ENCODE measurements around the gene OR2T35. TPM values are rescaled to one million over a fixed set of nuclear protein-coding genes. Genes with fewer than 3 reads are reported as not detected.
"Not testable (repeated sequence)": the region's sequence is repeated elsewhere in the genome, so short reads cannot be mapped to it uniquely, and the experiment has no call there.

OR2T35 gene
- total RNA-seq, 2 donors from 2014 or later, result not detected

- ATAC-seq; DNase-seq (ENCODE audit: low spot score in 2 of 2); H3K9me3 Mint-ChIP-seq; H3K36me3 Mint-ChIP-seq; H3K27ac Mint-ChIP-seq: not testable (repeated sequence)
Measured at GRCh38 chr1:248634991-248635390, 10.1 kb downstream of the OR2T35 start, which contains the start of gene OR2T11. OR2T11 (minus strand) TSS chr1:248635091; CDS start chr1:248627128, 7,963 bp downstream.

GRCh38 chr1:248631354-248632008 lies 13.6 kb downstream of the OR2T35 start:
- DNase-seq (ENCODE audit: low spot score in 2 of 2), result no peak
- H3K27ac Mint-ChIP-seq, result no peak overlapping the region
- no peaks in the 10 kb centered on the region for H3K36me3 Mint-ChIP-seq
- ATAC-seq, result no peak
- H3K9me3 Mint-ChIP-seq, result no peaks in the 10 kb centered on the region

- ATAC-seq (no peak), DNase-seq (ENCODE audit: low spot score in 2 of 2) (no peak)
- Mint-ChIP-seq H3K36me3 (no peaks in the 10 kb centered on the region), H3K27ac (no peak overlapping the region), H3K9me3 (no peaks in the 10 kb centered on the region)
Measured at GRCh38 chr1:248630551-248630950, 14.5 kb downstream of the OR2T35 start.

GRCh38 chr1:248627971-248628844 lies 16.9 kb downstream of the OR2T35 start:
- H3K9me3 Mint-ChIP-seq, result no peaks in the 10 kb centered on the region
- no peak for DNase-seq (ENCODE audit: low spot score in 2 of 2)
- no peak for ATAC-seq
- no peak overlapping the region for H3K27ac Mint-ChIP-seq
- no peaks in the 10 kb centered on the region for H3K36me3 Mint-ChIP-seq

GRCh38 chr1:248625971-248626370 lies 19.1 kb downstream of the OR2T35 start:
- DNase-seq (ENCODE audit: low spot score in 2 of 2), result no peak
- no peak overlapping the region for H3K27ac Mint-ChIP-seq
- H3K9me3 Mint-ChIP-seq, result no peaks in the 10 kb centered on the region
- no peaks in the 10 kb centered on the region for H3K36me3 Mint-ChIP-seq
- ATAC-seq, result no peak

DNA sequence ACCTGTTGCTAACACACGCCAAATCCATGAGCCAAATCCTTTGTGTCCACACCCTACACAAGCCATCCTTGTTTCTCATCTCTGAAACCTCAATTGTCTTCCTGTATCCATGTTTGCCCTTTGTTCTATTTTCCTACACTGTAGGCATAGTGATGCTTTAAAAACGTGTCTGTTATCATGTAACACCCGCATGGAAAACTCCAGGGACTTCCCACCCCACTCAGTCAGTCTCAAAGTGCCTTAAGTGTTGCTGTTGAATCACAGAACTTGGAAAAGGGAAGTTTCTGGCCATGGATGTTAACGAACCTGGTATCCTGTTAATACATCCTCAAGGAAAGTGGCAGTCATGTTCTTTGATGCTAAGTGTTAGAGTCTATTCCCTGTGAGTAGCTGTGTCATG lies 19.9 kb downstream of the OR2T35 start:
- Mint-ChIP-seq H3K36me3 (no peaks in the 10 kb centered on the region), H3K9me3 (no peaks in the 10 kb centered on the region), H3K27ac (no peak overlapping the region)
- ATAC-seq (no peak), DNase-seq (ENCODE audit: low spot score in 2 of 2) (no peak)

DNA sequence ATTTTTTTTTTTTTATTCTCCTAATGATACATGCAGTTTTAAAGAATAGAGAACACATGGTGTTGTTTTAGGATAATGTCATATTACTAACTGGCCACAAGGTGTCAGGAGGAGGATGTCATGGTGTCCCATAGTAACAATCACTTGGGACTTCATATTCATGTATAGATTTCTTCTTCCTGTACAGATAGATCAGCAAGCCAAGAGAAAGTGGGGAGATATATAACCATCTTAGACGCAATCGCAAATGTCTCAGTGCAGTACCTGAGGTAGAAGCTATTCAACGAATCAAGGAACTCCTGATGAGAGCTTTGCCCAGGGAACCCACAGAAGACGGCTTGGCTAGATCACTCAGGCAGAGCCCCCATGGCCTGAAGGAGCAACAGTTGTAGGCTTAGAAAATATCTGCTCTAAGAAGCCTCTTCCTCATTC lies 22.5 kb downstream of the OR2T35 start:
- Mint-ChIP-seq H3K36me3 (no peaks in the 10 kb centered on the region), H3K9me3 (no peaks in the 10 kb centered on the region), H3K27ac (no peak overlapping the region)
- ATAC-seq (peak; percentile 74 to 86), DNase-seq (ENCODE audit: low spot score in 2 of 2) (no peak)

- H3K9me3 Mint-ChIP-seq, result no peaks in the 10 kb centered on the region
- no peak for DNase-seq (ENCODE audit: low spot score in 2 of 2)
- no peaks in the 10 kb centered on the region for H3K36me3 Mint-ChIP-seq
- no peak for ATAC-seq
- H3K27ac Mint-ChIP-seq, result no peak overlapping the region
Measured at GRCh38 chr1:248621770-248622169, 23.3 kb downstream of the OR2T35 start.

DNA sequence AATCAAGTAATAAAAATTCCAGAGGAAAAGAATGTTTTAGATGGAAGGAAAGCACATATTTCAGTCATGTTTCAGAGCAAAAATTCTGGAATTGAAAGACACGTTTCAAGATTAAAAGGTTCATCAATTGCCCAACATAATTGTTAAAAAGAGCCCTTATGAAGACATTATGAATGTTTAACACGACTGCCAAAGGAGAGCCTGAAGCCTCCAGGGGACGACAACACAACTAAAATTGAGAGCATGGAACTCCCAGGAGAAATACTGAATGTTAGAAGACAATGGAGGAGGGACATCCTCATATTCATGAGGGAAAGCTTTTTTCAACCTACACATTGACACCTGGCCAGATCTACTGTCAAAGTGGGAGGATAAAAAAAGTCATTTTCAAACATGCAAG lies 26.2 kb downstream of the OR2T35 start:
- ATAC-seq (peak in 1 of 2 donors; percentile 57), DNase-seq (ENCODE audit: low spot score in 2 of 2) (peak in 1 of 2 donors; percentile 63)
- peaks cover 0 to 9% of the 10 kb centered on the region in 2 donors for H3K36me3 Mint-ChIP-seq
- H3K27ac Mint-ChIP-seq, result no peak overlapping the region
- H3K9me3 Mint-ChIP-seq, result no peaks in the 10 kb centered on the region

DNA sequence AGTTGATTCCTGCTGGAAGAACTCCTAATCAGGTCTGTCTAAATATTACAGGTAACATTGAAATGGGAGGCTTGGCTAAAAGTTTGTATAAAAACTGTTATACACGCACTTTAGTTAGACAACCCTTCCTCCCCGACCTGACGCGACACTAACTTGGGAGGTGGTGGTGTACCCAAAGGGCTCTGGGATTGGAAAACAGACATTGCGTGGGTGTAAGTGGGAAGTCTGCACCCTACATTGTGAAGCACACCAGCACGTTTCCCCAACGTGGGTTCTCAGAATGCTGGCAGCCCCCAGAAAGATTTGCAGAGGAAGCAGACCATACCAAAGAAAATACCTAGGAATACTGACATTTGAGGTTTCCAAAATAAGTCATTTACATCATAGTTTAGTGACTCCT lies 27.0 kb downstream of the OR2T35 start:
- Mint-ChIP-seq H3K36me3 (peaks cover 0 to 9% of the 10 kb centered on the region in 2 donors), H3K9me3 (no peaks in the 10 kb centered on the region), H3K27ac (no peak overlapping the region)
- DNase-seq (ENCODE audit: low spot score in 2 of 2) (no peak), ATAC-seq (no peak)

DNA sequence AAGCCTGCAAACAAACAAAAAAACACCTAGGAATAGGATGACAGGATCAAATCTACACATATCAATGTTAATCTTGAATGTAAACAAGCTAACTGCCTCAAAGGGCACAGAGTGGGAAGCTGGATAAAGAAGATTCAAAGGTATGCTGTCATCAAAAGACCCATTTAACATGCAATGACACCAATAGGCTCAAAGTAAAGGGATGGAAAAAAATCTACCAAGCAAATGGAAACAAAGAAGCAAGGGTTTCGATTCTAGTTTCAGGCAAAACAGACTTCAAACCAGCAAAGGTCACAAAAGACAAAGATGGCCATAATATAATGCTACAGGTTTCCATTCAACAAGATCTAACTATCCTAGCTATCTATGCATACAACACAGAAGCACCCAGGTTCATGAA lies 31.3 kb downstream of the OR2T35 start:
- Mint-ChIP-seq H3K9me3 (no peaks in the 10 kb centered on the region), H3K27ac (peak overlapping the region in 1 of 2 donors; percentile 74), H3K36me3 (peaks cover 0 to 9% of the 10 kb centered on the region in 2 donors)
- DNase-seq (ENCODE audit: low spot score in 2 of 2) (no peak), ATAC-seq (peak; percentile 82 to 86)

- Mint-ChIP-seq H3K9me3 (no peaks in the 10 kb centered on the region), H3K27ac (peak overlapping the region in 1 of 2 donors; percentile 49), H3K36me3 (peaks cover 0 to 9% of the 10 kb centered on the region in 2 donors)
- DNase-seq (ENCODE audit: low spot score in 2 of 2) (no peak), ATAC-seq (peak; percentile 56 to 81)
Measured at GRCh38 chr1:248611883-248612414, 33.1 kb downstream of the OR2T35 start.

DNA sequence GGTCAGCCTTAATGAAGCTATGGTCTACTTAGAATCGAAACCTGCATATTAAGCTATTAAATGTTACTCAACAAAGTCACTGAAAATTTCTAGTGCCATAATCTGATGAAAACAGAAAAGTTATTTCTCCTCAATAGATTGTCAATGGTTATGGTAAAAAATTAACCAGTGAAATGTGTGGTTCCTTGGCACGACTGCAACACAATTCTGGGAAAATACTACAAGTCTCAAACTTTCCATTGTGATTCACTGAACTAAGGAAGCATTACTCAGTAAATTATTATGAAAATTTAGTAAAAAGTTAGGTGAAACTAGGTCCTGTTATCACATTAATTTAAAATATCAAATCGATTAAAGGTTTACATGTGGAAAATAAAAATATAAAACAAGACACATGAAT lies 34.8 kb downstream of the OR2T35 start:
- no peak for DNase-seq (ENCODE audit: low spot score in 2 of 2)
- ATAC-seq, result no peak
- Mint-ChIP-seq H3K27ac (no peak overlapping the region), H3K36me3 (peaks cover 0 to 6% of the 10 kb centered on the region in 2 donors), H3K9me3 (no peaks in the 10 kb centered on the region)

GRCh38 chr1:248599396-248599795 lies 45.7 kb downstream of the OR2T35 start:
- Mint-ChIP-seq H3K36me3 (peaks cover 0 to 6% of the 10 kb centered on the region in 2 donors), H3K9me3 (peaks cover 5 to 9% of the 10 kb centered on the region in 2 donors), H3K27ac (no peak overlapping the region)
- ATAC-seq (no peak), DNase-seq (ENCODE audit: low spot score in 2 of 2) (no peak)

DNA sequence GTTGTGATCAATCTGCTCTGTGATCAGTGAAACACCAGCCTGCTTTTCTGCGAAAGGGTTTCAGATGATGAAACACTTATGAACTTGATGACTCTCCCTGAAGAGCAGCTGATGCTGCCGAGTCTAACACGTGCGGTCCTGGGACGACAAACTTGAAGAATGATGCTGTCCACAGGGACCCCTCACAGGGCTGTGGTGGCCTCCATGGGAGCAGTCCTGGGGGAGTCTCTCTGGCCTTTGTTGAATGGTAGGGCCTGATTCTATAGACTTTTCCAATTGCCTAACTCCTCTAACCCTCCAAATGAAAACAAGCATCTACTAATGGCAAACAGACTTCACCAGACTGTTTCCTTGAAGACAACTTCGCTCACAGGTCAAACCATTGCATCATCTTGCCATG lies 47.5 kb downstream of the OR2T35 start, which contains the start of gene OR2T10:
OR2T10 (minus strand) TSS at position 112 of the 400 bp plus-strand sequence. CDS start 3,932 bp downstream, outside the sequence.
- DNase-seq (ENCODE audit: low spot score in 2 of 2) (no peak), ATAC-seq (no peak)
- Mint-ChIP-seq H3K9me3 (peaks cover 5 to 10% of the 10 kb centered on the region in 2 donors), H3K27ac (peak within 1 kb of the TSS in 1 of 2 donors; percentile 72), H3K36me3 (peaks cover 0 to 5% of the 10 kb centered on the region in 2 donors)

DNA sequence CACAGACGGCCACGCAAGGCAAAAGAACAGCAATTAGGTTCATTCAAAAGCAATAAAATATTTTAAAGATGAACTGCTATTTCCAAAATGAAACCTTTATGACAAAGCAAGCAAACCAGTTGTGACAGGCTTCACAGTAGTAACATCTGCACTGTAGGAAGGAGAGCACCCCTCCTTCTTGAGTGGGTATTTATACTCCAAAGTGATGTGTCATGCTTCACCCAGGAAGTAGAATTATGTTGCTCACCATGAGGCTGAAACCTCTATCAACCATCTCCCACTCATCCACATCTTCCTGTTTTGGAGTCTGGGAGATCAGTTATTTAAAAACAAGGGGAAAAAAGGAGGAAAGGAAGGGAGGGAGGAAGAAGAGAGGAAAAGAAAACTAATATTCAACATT lies 48.5 kb downstream of the OR2T35 start:
- peak; percentile 37 to 71 for ATAC-seq
- peaks cover 0 to 5% of the 10 kb centered on the region in 2 donors for H3K9me3 Mint-ChIP-seq

GRCh38 chr1:248593226-248593625 lies 51.9 kb downstream of the OR2T35 start:
- DNase-seq (ENCODE audit: low spot score in 2 of 2) (no peak), ATAC-seq (no peak)

More for the DNA sequence above, 48.5 kb downstream of the OR2T35 start:
- H3K36me3 Mint-ChIP-seq, result no peaks in the 10 kb centered on the region
- DNase-seq (ENCODE audit: low spot score in 2 of 2), result no peak
- H3K27ac Mint-ChIP-seq, result peak overlapping the region in 1 of 2 donors; percentile 72

More at GRCh38 chr1:248593226-248593625, 51.9 kb downstream of the OR2T35 start:
- no peaks in the 10 kb centered on the region for H3K36me3 Mint-ChIP-seq
- no peak overlapping the region for H3K27ac Mint-ChIP-seq
- peaks cover 0 to 5% of the 10 kb centered on the region in 2 donors for H3K9me3 Mint-ChIP-seq
